B cell (primary cell): ENCODE results near the gene PTPRE.

Experiments used
- CTCF ChIP-seq: fragments of 200-600 bp; IDR thresholded peaks from one replicate; pipeline ENCODE4 v1.8.0; 2022; ENCODE audit warnings: antibody characterized with exemption, mild to moderate bottlenecking
- EZH2 ChIP-seq: IDR thresholded peaks from 2 replicates; pipeline ENCODE4 v1.6.1; 2012; ENCODE audit warnings: borderline replicate concordance, low read depth, mild to moderate bottlenecking, moderate library complexity, low read length; ENCODE audit not compliant: insufficient read depth, poor library complexity, severe bottlenecking

GRCh38 chr10:128018691-128019090 lies 111.8 kb downstream of the PTPRE start:
- TF ChIP-seq CTCF (no peak), EZH2 (no peak)
